Loucy (cell line): ENCODE data around the gene CNFN.

ENCODE experiments used
- H2AFZ ChIP-seq: fragments of 200-600 bp; sonication (generic); 2 replicates; pipeline ENCODE4 v1.6.0; 2016; ENCODE audit warnings: antibody characterized with exemption, mild to moderate bottlenecking, low read length, moderate library complexity
- H3F3A ChIP-seq: fragments of 200-600 bp; 2 replicates; pipeline ENCODE4 v1.6.0; 2016; ENCODE audit warnings: antibody characterized with exemption, low read depth, mild to moderate bottlenecking
- H3K27me3 ChIP-seq: fragments of 200-600 bp; sonication (generic); 2 replicates; pipeline ENCODE4 v1.6.1; 2014; ENCODE audit warnings: low read length, mild to moderate bottlenecking; ENCODE audit not compliant: insufficient read depth, poor library complexity, severe bottlenecking
- H3K36me3 ChIP-seq: fragments of 200-600 bp; sonication (generic); 2 replicates; pipeline ENCODE4 v1.6.1; 2016; ENCODE audit warnings: low read length; ENCODE audit not compliant: insufficient read depth
- H3K4me1 ChIP-seq: fragments of 200-600 bp; sonication (generic); 2 replicates; pipeline ENCODE4 v1.5.1; 2014; ENCODE audit warnings: low read length, mild to moderate bottlenecking; ENCODE audit not compliant: insufficient read depth, poor library complexity, severe bottlenecking
- H3K4me2 ChIP-seq: fragments of 200-600 bp; sonication (generic); 2 replicates; pipeline ENCODE4 v1.6.0; 2014; ENCODE audit warnings: antibody characterized with exemption, low read length, low read depth, mild to moderate bottlenecking; ENCODE audit not compliant: poor library complexity, severe bottlenecking
- H3K4me3 ChIP-seq: fragments of 200-600 bp; sonication (generic); 2 replicates; pipeline ENCODE4 v1.5.1; 2014; ENCODE audit warnings: low read length, mild to moderate bottlenecking, mixed read lengths; ENCODE audit not compliant: poor library complexity, severe bottlenecking
- H3K79me2 ChIP-seq: fragments of 200-600 bp; sonication (generic); 2 replicates; pipeline ENCODE4 v1.6.1; 2014; ENCODE audit warnings: low read length; ENCODE audit not compliant: insufficient read depth
- H3K9ac ChIP-seq: fragments of 200-600 bp; sonication (generic); 2 replicates; pipeline ENCODE4 v1.6.0; 2014; ENCODE audit warnings: mild to moderate bottlenecking, low read depth, low read length, moderate library complexity; ENCODE audit not compliant: poor library complexity, severe bottlenecking
- H3K9me2 ChIP-seq: fragments of 200-600 bp; sonication (generic); replicated peaks from 2 replicates; pipeline ENCODE4 v1.6.1; 2016; ENCODE audit warnings: low read depth, low read length, mixed read lengths
- H3K9me3 ChIP-seq: fragments of 200-600 bp; sonication (generic); 2 replicates; pipeline ENCODE4 v1.6.1; 2014; ENCODE audit warnings: mild to moderate bottlenecking, antibody characterized with exemption, low read length, low read depth; ENCODE audit not compliant: insufficient read depth
- H4K20me1 ChIP-seq: fragments of 200-600 bp; sonication (generic); 2 replicates; pipeline ENCODE4 v1.6.0; 2014; ENCODE audit warnings: antibody characterized with exemption, low read length, mild to moderate bottlenecking; ENCODE audit not compliant: insufficient read depth, poor library complexity, severe bottlenecking
- EZH2phosphoT487 ChIP-seq: fragments of 200-600 bp; IDR thresholded peaks from 2 replicates; pipeline ENCODE4 v1.6.1; 2018; ENCODE audit warnings: antibody characterized with exemption, mild to moderate bottlenecking, moderate library complexity, borderline replicate concordance
- TF ChIP-seq, protein P1 (sequence below): fragments of 200-600 bp; sonication (generic); conservative IDR thresholded peaks from 2 replicates; pipeline ENCODE4 v1.5.1; 2014; ENCODE audit warnings: mild to moderate bottlenecking, antibody characterized with exemption, low read length

Gene CNFN

DNA sequence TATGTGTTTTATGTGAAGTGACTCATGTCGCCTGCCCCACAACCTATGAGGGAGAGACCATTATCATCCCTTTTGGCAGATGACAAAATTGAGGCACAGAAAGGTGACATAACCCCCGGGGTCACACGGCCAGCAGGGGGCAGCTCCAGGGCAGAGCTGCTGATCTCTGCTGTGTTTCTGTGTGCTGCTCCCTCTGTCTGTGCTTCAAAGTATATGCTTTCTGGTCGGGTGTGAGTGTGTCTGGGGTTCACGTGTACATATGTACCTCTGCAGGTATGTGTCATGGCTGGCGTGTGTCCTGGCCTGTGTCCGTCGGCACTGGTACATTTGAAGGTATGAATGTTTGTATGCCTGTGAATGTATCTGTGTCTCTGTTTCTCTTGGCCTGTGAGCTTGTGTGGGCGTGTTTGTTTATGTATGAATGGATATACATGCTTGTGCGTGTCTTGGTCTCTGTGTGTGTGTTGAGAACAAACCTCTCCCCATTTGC is 30.0 kb upstream of the CNFN start:
- Histone ChIP-seq H3K4me3 (no peak overlapping the region), H2AFZ (no peak overlapping the region), H3K9ac (no peak overlapping the region), H3K36me3 (no peaks in the 10 kb centered on the region), H3K27me3 (no peaks in the 10 kb centered on the region), H3K4me1 (peaks cover 33% of the 10 kb centered on the region), H3K9me2 (no peaks in the 10 kb centered on the region), H3K79me2 (peaks cover 16% of the 10 kb centered on the region; the same call in 1 of the 2 replicates), H4K20me1 (peaks cover 22% of the 10 kb centered on the region), H3K9me3 (no peaks in the 10 kb centered on the region), H3K4me2 (peak overlapping the region; percentile 93), H3F3A (no peaks in the 10 kb centered on the region)
- TF ChIP-seq, protein P1, sequence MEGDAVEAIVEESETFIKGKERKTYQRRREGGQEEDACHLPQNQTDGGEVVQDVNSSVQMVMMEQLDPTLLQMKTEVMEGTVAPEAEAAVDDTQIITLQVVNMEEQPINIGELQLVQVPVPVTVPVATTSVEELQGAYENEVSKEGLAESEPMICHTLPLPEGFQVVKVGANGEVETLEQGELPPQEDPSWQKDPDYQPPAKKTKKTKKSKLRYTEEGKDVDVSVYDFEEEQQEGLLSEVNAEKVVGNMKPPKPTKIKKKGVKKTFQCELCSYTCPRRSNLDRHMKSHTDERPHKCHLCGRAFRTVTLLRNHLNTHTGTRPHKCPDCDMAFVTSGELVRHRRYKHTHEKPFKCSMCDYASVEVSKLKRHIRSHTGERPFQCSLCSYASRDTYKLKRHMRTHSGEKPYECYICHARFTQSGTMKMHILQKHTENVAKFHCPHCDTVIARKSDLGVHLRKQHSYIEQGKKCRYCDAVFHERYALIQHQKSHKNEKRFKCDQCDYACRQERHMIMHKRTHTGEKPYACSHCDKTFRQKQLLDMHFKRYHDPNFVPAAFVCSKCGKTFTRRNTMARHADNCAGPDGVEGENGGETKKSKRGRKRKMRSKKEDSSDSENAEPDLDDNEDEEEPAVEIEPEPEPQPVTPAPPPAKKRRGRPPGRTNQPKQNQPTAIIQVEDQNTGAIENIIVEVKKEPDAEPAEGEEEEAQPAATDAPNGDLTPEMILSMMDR = peak; percentile 98
- no peak for TF ChIP-seq EZH2phosphoT487

DNA sequence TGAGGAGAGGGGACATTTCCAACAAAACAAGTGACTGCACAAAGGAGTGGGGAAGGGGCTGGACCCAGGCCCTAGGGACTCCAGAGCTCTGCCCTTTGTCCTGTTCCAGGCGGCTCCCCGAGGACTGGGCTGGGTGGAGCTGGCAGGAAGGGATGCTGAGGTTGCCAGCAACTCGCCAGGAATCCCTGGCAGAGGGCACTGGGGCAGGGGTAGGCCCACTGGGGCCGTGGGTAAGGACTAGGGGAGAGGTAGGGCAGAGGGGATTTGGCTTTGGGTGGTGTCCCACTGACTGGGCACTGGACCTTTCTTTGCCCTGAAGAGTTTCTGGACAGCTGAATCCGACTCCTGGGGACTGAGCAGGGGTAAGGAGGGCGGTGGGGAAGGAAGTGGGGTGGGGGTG is 29.2 kb upstream of the CNFN start:
- H3K79me2 ChIP-seq = peaks cover 16% of the 10 kb centered on the region; the same call in 1 of the 2 replicates
- no peaks in the 10 kb centered on the region for H3K9me3 ChIP-seq
- no peaks in the 10 kb centered on the region for H3K9me2 ChIP-seq
- no peak overlapping the region for H3K4me3 ChIP-seq
- H3K27me3 ChIP-seq = no peaks in the 10 kb centered on the region
- peaks cover 33% of the 10 kb centered on the region for H3K4me1 ChIP-seq
- H3K9ac ChIP-seq = no peak overlapping the region
- no peaks in the 10 kb centered on the region for H3F3A ChIP-seq
- TF ChIP-seq EZH2phosphoT487 = no peak
- TF ChIP-seq, protein P1 = no peak
- no peaks in the 10 kb centered on the region; the same call in 1 of the 2 replicates for H3K36me3 ChIP-seq
- peaks cover 22% of the 10 kb centered on the region for H4K20me1 ChIP-seq
- H3K4me2 ChIP-seq = no peak overlapping the region
- no peak overlapping the region for H2AFZ ChIP-seq

DNA sequence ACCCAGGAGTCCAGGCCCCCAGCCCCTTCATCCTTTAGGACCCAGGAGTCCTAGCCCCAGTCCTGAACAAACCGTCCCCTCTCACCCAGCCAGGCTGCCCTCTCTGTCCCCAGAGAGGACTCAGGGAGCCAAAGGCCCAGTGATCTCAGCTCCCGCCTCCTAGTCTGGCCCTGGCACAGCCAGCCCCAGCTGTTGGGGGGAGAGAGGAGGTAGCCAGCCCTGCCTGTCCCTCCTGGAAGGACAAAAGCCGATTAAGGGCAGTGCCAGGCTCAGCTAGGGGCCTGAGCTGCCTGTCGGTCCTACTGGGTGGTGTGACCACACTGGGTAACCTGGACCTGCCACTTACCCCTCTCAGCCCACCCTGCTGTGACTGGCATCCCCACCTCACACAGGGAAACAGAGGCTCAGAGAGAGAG is 22.6 kb upstream of the CNFN start:
- Histone ChIP-seq H3F3A (no peaks in the 10 kb centered on the region), H3K79me2 (no peaks in the 10 kb centered on the region), H3K4me2 (no peak overlapping the region), H3K36me3 (no peaks in the 10 kb centered on the region; the same call in 1 of the 2 replicates), H3K9me2 (no peaks in the 10 kb centered on the region), H2AFZ (no peak overlapping the region), H3K4me1 (no peaks in the 10 kb centered on the region), H3K4me3 (no peak overlapping the region), H3K9me3 (no peaks in the 10 kb centered on the region), H4K20me1 (no peaks in the 10 kb centered on the region), H3K27me3 (no peaks in the 10 kb centered on the region), H3K9ac (no peak overlapping the region)
- TF ChIP-seq EZH2phosphoT487 = no peak
- TF ChIP-seq, protein P1 = no peak
